HG03060 (cell line): ENCODE results near the gene LCE3E.

Source experiments
- ATAC-seq: cut with Tn5 transposase; IDR thresholded peaks from one replicate; pipeline ENCODE4 v1.9.1; 2021; ENCODE audit warnings: low read depth, moderate number of reproducible peaks; ENCODE audit not compliant: unreplicated experiment

LCE3E gene

DNA sequence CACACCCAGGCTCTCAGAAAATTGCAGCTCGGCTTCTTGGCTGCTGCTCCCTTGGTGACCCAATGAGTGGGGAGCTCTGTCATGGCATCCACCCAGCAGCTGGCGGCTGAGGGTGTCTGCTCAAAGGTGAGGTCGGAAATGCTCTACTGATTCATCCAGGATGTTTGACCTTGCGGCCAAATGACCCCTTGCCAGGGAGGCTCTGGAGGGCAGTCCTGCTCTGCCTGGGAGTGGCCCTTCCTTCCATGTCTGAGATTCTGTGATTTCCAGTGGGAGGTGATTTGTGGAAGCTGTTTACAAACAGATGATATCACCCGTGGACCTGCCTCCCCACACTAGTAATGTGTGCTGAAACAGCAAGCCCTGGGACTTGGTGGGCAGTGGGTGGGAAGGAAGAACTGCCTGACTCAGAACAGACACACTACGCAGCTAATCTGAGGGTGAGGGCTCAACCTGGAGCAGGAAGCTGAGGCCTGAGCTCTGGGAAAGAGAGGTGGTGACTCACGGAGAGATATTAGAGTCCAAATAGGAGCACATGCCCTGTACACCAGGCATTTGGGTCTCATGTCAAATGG lies 49.3 kb downstream of the LCE3E start:
- no peak for ATAC-seq

DNA sequence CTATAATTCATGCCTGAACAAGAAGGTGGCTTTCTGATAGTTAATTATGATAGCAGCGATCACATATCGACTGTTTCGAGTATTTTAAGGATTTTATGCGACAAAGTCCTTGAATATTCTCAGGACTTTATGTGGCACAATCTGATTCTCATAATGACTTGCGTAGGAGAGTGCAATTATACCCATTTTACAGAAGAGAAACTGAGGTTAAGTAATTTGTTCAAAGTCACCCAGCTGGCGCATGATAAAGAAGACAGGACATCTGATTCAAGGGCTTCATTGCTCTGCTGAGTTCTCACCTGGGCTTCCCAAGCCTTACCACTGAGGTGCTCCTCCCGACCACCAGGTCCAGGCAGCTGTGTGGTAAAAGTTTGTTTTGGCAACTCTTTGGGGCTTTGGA lies 50.5 kb downstream of the LCE3E start:
- ATAC-seq = no peak
